Uterus (tissue), 2 donors: ENCODE measurements around the gene DNPEP.

Experiments
- CTCF ChIP-seq, 4 experiments: fragments of 200-600 bp in 2 of 4; fragments of 450-650 bp in 2 of 4; sonication (generic) in 2 of 4; IDR thresholded peaks; one replicate each; pipeline ENCODE4 v1.5.1; 2016 to 2019; ENCODE audit warnings: antibody characterized with exemption in 4 of 4, mild to moderate bottlenecking in 2 of 4, moderate library complexity in 1 of 4
- POLR2A ChIP-seq, 2 donors: fragments of 450-650 bp; IDR thresholded peaks; one replicate each; pipeline ENCODE4 v1.6.1; 2016; ENCODE audit warnings: antibody characterized with exemption in 2 of 2, mild to moderate bottlenecking in 1 of 2, moderate library complexity in 1 of 2

- no peak for TF ChIP-seq CTCF (IDR thresholded peaks at IDR 0.05)
- TF ChIP-seq POLR2A (IDR thresholded peaks at IDR 0.05), result no peak
These were observed 19.0 kb downstream of the DNPEP start for GRCh38 chr2:219368690-219369191.
